ENCODE results near the gene GRID2.

GRCh38 chr4:92387459-92388069 is 83.8 kb downstream of the GRID2 start:
- TF ChIP-seq CTCF (IDR thresholded peaks at IDR 0.05) (peak; percentile 83), ZFX (IDR thresholded peaks at IDR 0.05; ENCODE audit: borderline replicate concordance) (no peak)
